Measurements from ENCODE around the gene GNAZ.

The GNAZ gene

DNA sequence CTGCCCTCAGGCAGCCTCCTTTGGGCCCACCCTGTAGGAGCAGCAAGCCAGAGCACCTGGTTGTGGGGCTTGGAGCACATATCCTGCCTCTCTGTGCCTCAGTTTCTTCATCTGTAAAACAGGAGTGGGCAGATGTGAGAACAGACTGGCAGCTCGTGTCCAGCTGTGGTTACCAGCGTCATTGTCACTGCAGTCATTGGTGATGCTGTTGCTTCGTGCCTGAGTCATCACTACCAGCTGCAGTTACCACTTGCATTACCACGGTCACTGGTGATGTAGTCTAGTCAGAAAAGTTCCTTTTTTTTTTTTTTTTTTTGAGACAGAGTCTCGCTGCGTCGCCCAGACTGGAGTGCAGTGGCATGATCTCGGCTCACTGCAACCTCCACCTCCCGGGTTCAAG lies 51.1 kb downstream of the GNAZ start:
- Histone ChIP-seq H3K4me3 (ENCODE audit: low read length) (no peak overlapping the region), H3K27me3 (replicated peaks; ENCODE audit: insufficient read depth, low read length) (no peaks in the 10 kb centered on the region), H3K9me3 (replicated peaks; ENCODE audit: insufficient read depth, low read length) (no peaks in the 10 kb centered on the region), H2AFZ (ENCODE audit: low read length) (no peak overlapping the region), H3K9me2 (replicated peaks; ENCODE audit: insufficient read depth, low read length) (no peaks in the 10 kb centered on the region), H4K20me1 (ENCODE audit: insufficient read depth, low read length) (no peaks in the 10 kb centered on the region), H3K9ac (ENCODE audit: low read length) (no peak overlapping the region), H3K36me3 (replicated peaks; ENCODE audit: insufficient read depth, low read length) (no peaks in the 10 kb centered on the region), H3K79me2 (ENCODE audit: low read length) (no peaks in the 10 kb centered on the region), H3K27ac (ENCODE audit: low read length) (no peak overlapping the region), H3F3A (ENCODE audit: insufficient read depth, low read length) (no peaks in the 10 kb centered on the region), H3K4me2 (ENCODE audit: low read depth, low read length) (no peak overlapping the region), H3K4me1 (ENCODE audit: low read length) (no peaks in the 10 kb centered on the region)
- no peak for DNase-seq
- TF ChIP-seq EZH2phosphoT487 (IDR thresholded peaks at IDR 0.05; ENCODE audit: low read length) (no peak), EZH2 (optimal IDR thresholded peaks at IDR 0.05; ENCODE audit: low read depth, low read length) (no peak)
- TF ChIP-seq, protein P1, sequence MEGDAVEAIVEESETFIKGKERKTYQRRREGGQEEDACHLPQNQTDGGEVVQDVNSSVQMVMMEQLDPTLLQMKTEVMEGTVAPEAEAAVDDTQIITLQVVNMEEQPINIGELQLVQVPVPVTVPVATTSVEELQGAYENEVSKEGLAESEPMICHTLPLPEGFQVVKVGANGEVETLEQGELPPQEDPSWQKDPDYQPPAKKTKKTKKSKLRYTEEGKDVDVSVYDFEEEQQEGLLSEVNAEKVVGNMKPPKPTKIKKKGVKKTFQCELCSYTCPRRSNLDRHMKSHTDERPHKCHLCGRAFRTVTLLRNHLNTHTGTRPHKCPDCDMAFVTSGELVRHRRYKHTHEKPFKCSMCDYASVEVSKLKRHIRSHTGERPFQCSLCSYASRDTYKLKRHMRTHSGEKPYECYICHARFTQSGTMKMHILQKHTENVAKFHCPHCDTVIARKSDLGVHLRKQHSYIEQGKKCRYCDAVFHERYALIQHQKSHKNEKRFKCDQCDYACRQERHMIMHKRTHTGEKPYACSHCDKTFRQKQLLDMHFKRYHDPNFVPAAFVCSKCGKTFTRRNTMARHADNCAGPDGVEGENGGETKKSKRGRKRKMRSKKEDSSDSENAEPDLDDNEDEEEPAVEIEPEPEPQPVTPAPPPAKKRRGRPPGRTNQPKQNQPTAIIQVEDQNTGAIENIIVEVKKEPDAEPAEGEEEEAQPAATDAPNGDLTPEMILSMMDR (IDR thresholded peaks at IDR 0.05; ENCODE audit: low read length): no peak

DNA sequence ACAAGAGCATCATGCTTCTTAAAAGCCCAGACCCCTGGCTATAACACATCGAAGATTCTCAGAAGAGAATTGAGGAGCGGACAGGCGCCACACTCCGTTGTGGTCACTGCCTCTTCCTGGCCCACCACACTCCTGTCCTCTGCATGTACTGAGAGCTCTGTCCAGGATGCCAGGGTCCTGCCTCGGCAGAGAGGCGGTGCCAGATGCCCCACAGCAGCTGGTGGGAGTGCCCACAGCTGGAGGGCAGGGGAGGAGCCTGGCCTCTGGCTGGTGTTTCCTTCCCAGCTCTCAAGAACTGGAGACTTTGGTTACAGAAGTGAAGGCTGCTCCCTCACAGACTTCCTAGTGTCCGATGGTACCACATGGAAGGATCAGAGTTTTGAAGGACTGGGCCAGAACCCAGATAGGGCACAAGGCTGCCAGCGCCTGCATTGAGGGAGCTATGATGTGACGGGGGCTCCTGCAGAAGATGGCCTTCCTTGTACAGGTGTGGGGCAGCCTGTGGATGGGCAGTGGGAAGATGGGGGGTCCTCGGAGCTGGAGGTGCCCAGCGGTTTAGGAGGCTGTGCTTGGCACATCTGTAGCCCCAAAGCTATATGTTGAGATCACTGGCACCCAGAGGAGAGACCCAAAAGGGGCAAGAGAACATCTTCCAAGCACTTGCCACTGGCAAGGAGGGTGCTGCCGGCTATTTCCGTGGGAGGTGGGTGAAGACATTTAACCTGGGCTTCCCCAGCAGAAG lies 52.1 kb downstream of the GNAZ start:
- TF ChIP-seq, protein P1 (IDR thresholded peaks at IDR 0.05; ENCODE audit: low read length): no peak
- TF ChIP-seq EZH2phosphoT487 (IDR thresholded peaks at IDR 0.05; ENCODE audit: low read length): no peak
- no peak for TF ChIP-seq EZH2 (optimal IDR thresholded peaks at IDR 0.05; ENCODE audit: low read depth, low read length)
- H3K4me2 ChIP-seq (ENCODE audit: low read depth, low read length): no peak overlapping the region
- H4K20me1 ChIP-seq (ENCODE audit: insufficient read depth, low read length): no peaks in the 10 kb centered on the region

DNA sequence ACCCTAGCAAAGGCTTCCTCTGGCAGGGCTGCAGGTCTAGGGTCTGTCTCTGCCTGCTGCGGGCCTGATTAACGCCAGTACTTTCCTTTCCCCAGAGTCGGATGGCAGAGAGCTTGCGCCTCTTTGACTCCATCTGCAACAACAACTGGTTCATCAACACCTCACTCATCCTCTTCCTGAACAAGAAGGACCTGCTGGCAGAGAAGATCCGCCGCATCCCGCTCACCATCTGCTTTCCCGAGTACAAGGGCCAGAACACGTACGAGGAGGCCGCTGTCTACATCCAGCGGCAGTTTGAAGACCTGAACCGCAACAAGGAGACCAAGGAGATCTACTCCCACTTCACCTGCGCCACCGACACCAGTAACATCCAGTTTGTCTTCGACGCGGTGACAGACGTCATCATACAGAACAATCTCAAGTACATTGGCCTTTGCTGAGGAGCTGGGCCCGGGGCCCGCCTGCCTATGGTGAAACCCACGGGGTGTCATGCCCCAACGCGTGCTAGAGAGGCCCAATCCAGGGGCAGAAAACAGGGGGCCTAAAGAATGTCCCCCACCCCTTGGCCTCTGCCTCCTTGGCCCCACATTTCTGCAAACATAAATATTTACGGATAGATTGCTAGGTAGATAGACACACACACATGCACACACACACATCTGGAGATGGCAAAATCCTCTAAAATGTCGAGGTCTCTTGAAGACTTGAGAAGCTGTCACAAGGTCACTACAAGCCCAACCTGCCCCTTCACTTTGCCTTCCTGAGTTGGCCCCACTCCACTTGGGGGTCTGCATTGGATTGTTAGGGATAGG lies 52.9 kb downstream of the GNAZ start:
- Histone ChIP-seq H3K9me3 (replicated peaks; ENCODE audit: insufficient read depth, low read length) (no peaks in the 10 kb centered on the region), H3K27ac (ENCODE audit: low read length) (no peak overlapping the region), H3K4me1 (ENCODE audit: low read length) (peaks cover 5% of the 10 kb centered on the region), H3K9ac (ENCODE audit: low read length) (no peak overlapping the region), H4K20me1 (ENCODE audit: insufficient read depth, low read length) (no peaks in the 10 kb centered on the region), H3K36me3 (replicated peaks; ENCODE audit: insufficient read depth, low read length) (no peaks in the 10 kb centered on the region), H2AFZ (ENCODE audit: low read length) (no peak overlapping the region), H3K9me2 (replicated peaks; ENCODE audit: insufficient read depth, low read length) (no peaks in the 10 kb centered on the region), H3K4me3 (ENCODE audit: low read length) (no peak overlapping the region), H3K27me3 (replicated peaks; ENCODE audit: insufficient read depth, low read length) (no peaks in the 10 kb centered on the region), H3K4me2 (ENCODE audit: low read depth, low read length) (no peak overlapping the region), H3K79me2 (ENCODE audit: low read length) (no peaks in the 10 kb centered on the region), H3F3A (ENCODE audit: insufficient read depth, low read length) (no peaks in the 10 kb centered on the region)
- no peak for DNase-seq
- no peak for TF ChIP-seq EZH2 (optimal IDR thresholded peaks at IDR 0.05; ENCODE audit: low read depth, low read length)
- no peak for TF ChIP-seq EZH2phosphoT487 (IDR thresholded peaks at IDR 0.05; ENCODE audit: low read length)
- TF ChIP-seq, protein P1 (IDR thresholded peaks at IDR 0.05; ENCODE audit: low read length): no peak

More for the DNA sequence above, 52.1 kb downstream of the GNAZ start:
- Histone ChIP-seq H3F3A (ENCODE audit: insufficient read depth, low read length) (no peaks in the 10 kb centered on the region), H3K9me3 (replicated peaks; ENCODE audit: insufficient read depth, low read length) (no peaks in the 10 kb centered on the region), H2AFZ (ENCODE audit: low read length) (no peak overlapping the region), H3K9ac (ENCODE audit: low read length) (no peak overlapping the region), H3K9me2 (replicated peaks; ENCODE audit: insufficient read depth, low read length) (no peaks in the 10 kb centered on the region), H3K4me1 (ENCODE audit: low read length) (no peaks in the 10 kb centered on the region), H3K36me3 (replicated peaks; ENCODE audit: insufficient read depth, low read length) (no peaks in the 10 kb centered on the region), H3K4me3 (ENCODE audit: low read length) (no peak overlapping the region), H3K27me3 (replicated peaks; ENCODE audit: insufficient read depth, low read length) (no peaks in the 10 kb centered on the region), H3K27ac (ENCODE audit: low read length) (no peak overlapping the region), H3K79me2 (ENCODE audit: low read length) (no peaks in the 10 kb centered on the region)
- DNase-seq: no peak
